Stimulated activated CD8-positive, alpha-beta memory T cell treated with anti-CD3 and anti-CD28 coated beads, Interleukin-4, amount 100 ng/mL, for 48 hours (primary cell): ENCODE data around the gene KIF13A.

Experiments
- DNase-seq: peaks from one replicate; pipeline ENCODE4 v3.0.0-alpha.2; 2020

KIF13A gene

GRCh38 chr6:17712576-17712975, 274.9 kb downstream of the KIF13A start:
- DNase-seq, result no peak

- no peak for DNase-seq
These were observed 277.1 kb downstream of the KIF13A start for GRCh38 chr6:17710331-17710730.

- no peak for DNase-seq
These were observed 278.0 kb downstream of the KIF13A start for GRCh38 chr6:17709476-17709875.
